ENCODE measurements around the gene HP.

HP gene

DNA sequence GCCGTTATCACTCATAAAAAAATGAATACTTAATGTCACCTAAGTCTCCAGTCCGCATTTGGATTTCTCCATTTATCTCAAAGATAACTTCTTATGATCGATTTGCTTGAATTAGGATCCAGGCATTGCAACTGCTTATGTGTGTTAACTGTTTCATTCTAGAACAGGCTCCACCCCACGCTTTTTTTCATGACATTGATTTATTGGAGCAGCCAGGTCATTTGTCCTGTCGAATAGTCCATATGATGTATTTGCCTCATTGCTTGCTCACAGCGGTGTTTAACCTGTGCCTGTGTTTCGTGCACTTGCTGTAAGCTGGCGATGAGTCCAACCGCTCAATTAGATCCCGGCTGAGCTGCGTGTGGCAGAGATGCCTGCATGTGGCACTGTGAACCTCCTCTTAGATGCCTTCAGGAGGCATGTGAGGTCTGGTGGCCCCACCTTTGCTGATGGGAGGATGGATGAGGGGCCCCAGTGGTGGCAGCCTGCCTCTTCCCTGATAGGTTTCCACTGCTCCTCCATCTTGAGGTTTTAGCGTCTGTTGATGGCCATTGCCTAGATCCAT lies 55.7 kb downstream of the HP start:
- no peak overlapping the region for H3K4me3 ChIP-seq (replicated peaks in 1 of 2; ENCODE audit: low read depth in 2 of 2, low read length in 2 of 2)
- no peak for DNase-seq (ENCODE audit: low read depth in 2 of 2)
- TF ChIP-seq, protein P1, sequence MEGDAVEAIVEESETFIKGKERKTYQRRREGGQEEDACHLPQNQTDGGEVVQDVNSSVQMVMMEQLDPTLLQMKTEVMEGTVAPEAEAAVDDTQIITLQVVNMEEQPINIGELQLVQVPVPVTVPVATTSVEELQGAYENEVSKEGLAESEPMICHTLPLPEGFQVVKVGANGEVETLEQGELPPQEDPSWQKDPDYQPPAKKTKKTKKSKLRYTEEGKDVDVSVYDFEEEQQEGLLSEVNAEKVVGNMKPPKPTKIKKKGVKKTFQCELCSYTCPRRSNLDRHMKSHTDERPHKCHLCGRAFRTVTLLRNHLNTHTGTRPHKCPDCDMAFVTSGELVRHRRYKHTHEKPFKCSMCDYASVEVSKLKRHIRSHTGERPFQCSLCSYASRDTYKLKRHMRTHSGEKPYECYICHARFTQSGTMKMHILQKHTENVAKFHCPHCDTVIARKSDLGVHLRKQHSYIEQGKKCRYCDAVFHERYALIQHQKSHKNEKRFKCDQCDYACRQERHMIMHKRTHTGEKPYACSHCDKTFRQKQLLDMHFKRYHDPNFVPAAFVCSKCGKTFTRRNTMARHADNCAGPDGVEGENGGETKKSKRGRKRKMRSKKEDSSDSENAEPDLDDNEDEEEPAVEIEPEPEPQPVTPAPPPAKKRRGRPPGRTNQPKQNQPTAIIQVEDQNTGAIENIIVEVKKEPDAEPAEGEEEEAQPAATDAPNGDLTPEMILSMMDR (IDR thresholded peaks at IDR 0.05; ENCODE audit: low read depth, low read length), result no peak

Measured in cardiac fibroblast (primary cell).